ENCODE results near the gene ADAMTS16.

Gene ADAMTS16

DNA sequence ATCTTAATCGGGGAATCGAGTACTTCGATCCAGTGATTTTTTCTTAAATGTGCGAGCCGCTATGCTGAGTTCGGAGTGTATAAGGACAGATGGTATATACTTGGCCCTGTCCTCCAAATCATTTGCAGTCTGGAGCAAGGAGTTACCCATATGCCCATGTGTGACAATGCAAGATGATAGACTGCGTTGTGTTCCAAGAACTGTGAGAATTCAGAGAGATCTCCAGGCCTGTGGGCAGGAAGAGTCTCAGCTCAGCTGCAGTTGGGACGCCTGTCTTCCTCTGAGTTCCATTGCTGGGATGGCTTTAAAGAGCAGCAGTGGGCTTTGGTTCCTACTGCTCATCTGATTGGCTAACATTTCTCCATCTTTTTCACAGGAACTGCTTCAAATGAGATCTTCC lies 106.6 kb downstream of the ADAMTS16 start:
- DNase-seq = no peak

GRCh38 chr5:5250758-5251157 lies 110.6 kb downstream of the ADAMTS16 start:
- no peak for DNase-seq

GRCh38 chr5:5252106-5252505 lies 112.0 kb downstream of the ADAMTS16 start:
- DNase-seq = no peak

- no peak for DNase-seq
Measured at GRCh38 chr5:5257353-5257752, 117.2 kb downstream of the ADAMTS16 start.

GRCh38 chr5:5258564-5258963 lies 118.4 kb downstream of the ADAMTS16 start:
- DNase-seq = no peak

DNA sequence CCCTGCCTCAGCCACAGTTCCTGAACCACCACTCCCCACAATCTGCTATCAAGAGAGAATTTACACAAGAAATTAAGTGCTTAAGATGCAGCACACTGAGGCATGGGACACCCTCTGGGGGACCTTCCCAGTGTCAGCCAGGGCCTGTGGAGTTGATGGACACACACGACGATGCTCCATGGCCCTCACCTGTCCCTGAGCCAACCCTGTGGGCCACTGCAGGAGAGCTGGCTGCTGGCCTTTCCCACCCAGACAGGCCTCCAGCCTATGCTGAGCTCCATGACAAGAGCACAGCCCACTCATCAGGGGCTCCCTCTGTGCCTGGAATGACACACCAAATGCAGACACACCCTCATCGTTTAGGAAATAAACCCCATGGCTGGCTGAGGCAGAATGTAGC lies 124.6 kb downstream of the ADAMTS16 start:
- DNase-seq = no peak

- no peak for DNase-seq
Measured at GRCh38 chr5:5266297-5266696, 126.2 kb downstream of the ADAMTS16 start.

GRCh38 chr5:5270161-5270560 lies 130.0 kb downstream of the ADAMTS16 start:
- no peak for DNase-seq

DNA sequence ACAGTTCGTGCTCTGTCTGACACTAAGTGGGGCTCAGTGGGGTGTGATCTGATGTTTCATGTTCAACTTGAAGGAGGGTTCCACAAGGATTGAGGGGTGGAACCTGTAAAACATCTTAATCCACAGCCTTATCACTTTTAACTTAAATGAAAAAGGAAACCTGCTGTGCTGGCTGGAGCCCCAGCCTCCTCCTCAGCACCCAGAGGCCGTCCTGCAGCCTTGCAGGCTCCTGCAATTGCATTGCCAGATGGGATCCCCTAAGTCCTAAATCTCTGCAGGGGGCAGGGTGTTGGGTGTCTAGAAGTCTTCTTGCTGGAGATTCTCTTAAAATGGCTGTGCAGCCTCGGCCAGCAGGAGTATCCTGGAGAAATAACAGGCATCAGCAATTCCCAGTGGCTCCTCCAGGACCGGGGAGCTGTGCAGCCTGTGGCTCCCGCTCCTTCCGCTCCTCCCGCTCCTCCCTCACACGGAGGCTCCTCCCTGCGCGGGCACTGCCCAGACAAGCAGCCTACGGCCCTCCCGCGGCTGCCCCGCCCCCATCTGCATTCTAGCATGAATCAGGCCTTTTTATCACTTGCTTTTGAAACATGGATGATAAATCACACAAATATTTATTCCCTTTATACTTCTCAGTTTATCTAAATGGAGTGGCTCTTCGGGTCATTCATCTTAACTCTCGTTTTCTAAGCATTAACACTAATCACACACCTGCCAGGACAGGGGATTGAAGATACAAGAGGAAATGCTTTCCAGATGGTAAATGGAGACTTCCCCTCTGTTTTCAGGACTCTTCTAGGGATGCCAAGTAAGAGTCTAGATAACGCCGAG lies 131.0 kb downstream of the ADAMTS16 start:
- no peak for DNase-seq

- no peak for DNase-seq
Measured at GRCh38 chr5:5271786-5272321, 131.7 kb downstream of the ADAMTS16 start.

GRCh38 chr5:5273398-5273797 lies 133.3 kb downstream of the ADAMTS16 start:
- DNase-seq = no peak

- no peak for DNase-seq
Measured at GRCh38 chr5:5273976-5274375, 133.8 kb downstream of the ADAMTS16 start.

- no peak for DNase-seq
Measured at GRCh38 chr5:5275211-5275610, 135.1 kb downstream of the ADAMTS16 start.

GRCh38 chr5:5276430-5276829 lies 136.3 kb downstream of the ADAMTS16 start:
- DNase-seq = no peak

DNA sequence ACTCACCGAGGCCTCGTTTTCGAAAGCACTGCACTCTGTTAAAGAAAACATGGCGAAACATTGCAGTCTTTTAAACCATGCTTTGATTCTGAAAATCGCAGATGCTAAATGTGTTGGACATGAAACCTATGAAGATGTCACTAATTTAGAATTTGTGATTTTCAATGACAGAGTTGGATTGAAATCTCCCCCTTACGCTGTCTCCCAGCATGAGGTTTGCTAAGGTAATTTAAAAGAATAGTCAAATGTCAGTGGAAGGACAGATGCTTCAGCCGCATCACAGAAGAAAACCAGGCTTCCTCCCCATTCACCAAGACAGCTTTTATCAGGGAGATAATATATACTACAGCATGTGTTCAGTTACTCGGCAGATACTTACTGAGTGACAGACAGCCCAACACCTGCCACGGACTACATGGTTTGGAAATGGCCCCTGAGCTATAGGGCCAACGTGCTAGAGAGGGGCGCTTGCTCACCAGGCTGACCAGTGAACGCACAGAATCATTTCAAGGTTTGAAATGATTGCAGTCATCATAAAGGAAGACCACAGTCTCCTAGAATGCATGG lies 136.9 kb downstream of the ADAMTS16 start:
- no peak for DNase-seq

DNA sequence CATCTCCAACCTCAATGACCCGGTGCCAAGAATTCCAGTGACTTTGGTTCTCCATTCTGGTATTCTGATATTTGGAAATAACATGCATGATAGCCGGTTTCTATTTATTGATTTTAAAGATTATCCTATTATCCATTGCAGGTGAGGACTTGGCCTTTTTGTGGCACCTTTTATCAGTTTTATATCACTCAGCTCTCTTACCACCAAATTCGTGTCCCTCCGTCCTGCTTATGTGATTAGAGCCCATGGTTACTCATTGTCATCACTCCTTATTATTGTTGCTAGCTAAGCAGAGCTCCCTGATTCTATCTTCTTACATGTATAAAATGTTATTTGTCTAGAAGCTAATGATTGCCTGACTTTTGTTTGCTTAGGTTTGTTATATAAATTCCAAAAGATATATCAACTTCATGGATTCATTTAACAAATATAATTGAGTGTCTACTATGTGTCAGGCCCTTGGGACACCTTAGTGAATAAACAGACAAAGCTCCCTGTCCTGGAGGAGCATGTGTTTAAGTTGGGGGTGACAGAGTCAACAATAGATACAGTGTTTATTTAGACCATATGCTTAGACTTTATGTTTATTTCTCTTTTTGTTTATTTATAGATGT lies 138.2 kb downstream of the ADAMTS16 start:
- DNase-seq = no peak

GRCh38 chr5:5278815-5279381 lies 138.8 kb downstream of the ADAMTS16 start:
- DNase-seq = no peak

GRCh38 chr5:5285906-5286305 lies 145.8 kb downstream of the ADAMTS16 start:
- DNase-seq = no peak

DNA sequence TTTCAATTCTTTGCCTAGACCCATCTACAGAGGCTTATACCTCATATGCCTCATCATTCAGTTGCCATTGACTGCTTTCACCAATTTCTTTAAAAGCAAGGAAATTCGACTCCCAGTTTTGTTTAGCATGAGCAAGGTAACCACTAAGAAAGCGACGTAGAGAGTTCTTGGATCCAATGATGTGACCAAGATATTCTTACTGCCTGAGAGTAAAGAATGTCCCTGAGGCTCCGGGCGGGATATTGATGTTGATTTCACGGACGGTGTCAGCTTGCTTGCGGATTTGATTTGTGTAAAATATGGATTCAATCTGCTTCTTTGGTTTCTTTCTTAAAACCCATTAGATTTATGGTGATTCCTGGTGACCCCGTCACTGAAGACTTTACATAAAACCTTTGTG lies 147.3 kb downstream of the ADAMTS16 start:
- DNase-seq = no peak

- no peak for DNase-seq
Measured at GRCh38 chr5:5288201-5288600, 148.1 kb downstream of the ADAMTS16 start.

GRCh38 chr5:5289537-5289936 lies 149.4 kb downstream of the ADAMTS16 start:
- no peak for DNase-seq

DNA sequence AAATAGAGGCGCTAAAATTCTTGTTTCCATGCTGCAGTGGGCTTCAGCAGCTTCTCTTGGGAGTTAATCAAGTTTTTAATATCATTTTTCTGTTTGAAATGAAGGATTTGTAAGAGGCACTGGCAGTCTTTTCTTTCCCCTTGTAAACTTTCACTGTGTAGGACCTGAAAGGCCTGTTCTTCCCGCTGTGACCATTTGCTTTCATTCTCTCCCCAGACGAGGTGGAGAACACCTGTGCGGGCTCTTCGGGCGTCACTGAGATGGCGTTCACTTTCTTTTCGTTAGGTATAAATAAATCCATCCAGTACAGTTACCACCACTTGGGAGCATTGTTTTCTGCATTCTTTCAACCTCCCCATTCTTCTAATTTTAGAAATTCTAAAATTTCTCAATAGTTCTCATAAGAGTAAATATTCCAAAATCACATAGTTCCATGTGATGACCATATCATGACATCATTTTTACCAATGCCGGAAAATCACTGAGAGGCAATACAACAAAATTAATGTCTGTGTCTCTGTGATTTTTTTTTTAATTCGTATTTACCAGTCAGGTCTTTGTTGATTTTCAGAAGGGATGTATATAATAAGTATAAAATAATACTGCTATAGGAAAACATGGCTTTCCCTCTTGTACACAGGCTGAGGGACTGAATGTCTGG lies 150.7 kb downstream of the ADAMTS16 start:
- DNase-seq = no peak

DNA sequence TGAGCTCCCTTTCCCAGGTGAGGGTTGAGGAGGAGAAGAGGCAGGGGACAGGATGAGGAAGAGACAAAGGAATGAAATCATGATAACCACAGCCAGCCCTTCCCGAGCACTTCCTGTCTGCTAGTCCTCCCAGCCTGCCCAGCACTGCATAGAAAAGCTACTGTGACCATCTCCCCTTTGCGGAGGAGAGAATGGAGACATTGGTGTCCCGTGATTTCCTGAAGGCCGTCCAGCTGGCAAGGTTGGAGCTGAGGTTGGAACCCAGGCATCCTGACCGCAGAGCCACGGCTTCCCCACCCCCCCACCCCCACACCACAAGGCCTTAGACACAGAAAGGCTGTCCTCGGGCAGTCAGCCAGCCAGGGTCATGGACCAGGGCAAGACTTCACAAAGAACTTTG lies 151.2 kb downstream of the ADAMTS16 start:
- DNase-seq = no peak

Data from OCI-M1 (cell line).